ENCODE results near the gene ITSN1. TPM values are rescaled to one million over a fixed set of nuclear protein-coding genes. Genes with fewer than 3 reads are reported as not detected.

ITSN1 gene
- total RNA-seq, 3 donors from 2014 or later (not counting 1 experiment from before 2014, with no cell fraction given), result 1.5 to 5.1 (median 2.7) TPM

DNA sequence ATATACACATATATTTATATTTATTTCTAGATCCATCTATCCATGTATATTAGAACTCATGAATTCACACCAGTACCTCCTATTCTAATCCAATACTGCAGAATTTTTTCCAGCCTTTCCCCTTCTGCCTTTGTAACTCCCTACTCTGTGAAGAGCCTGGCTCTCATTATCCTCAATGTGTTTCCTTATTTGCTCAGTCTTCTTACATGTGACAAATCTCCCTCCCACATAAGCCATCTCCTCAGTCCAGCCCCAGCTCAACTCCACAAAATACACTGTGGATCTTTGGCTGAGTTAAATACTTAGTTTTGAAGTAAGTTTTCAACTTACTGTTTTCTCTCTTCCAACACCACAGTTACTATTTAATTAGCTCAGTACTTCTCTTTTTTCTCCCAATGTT, 227.6 kb downstream of the ITSN1 start:
- Mint-ChIP-seq H3K27ac (no peak overlapping the region), H3K4me3 (no peak overlapping the region), H3K27me3 (ENCODE audit: low read depth in 2 of 2) (peaks cover 1 to 2% of the 10 kb centered on the region in 2 donors), H3K36me3 (no peaks in the 10 kb centered on the region), H3K9me3 (no peaks in the 10 kb centered on the region), H3K4me1 (peaks cover 0 to 5% of the 10 kb centered on the region in 2 donors)
- no peaks in the 10 kb centered on the region for H3K27me3 ChIP-seq (ENCODE audit: control insufficient read depth, insufficient read depth, low read length)
- DNase-seq (no peak), ATAC-seq (no peak)
- TF ChIP-seq, protein P1, sequence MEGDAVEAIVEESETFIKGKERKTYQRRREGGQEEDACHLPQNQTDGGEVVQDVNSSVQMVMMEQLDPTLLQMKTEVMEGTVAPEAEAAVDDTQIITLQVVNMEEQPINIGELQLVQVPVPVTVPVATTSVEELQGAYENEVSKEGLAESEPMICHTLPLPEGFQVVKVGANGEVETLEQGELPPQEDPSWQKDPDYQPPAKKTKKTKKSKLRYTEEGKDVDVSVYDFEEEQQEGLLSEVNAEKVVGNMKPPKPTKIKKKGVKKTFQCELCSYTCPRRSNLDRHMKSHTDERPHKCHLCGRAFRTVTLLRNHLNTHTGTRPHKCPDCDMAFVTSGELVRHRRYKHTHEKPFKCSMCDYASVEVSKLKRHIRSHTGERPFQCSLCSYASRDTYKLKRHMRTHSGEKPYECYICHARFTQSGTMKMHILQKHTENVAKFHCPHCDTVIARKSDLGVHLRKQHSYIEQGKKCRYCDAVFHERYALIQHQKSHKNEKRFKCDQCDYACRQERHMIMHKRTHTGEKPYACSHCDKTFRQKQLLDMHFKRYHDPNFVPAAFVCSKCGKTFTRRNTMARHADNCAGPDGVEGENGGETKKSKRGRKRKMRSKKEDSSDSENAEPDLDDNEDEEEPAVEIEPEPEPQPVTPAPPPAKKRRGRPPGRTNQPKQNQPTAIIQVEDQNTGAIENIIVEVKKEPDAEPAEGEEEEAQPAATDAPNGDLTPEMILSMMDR (IDR thresholded peaks at IDR 0.05), result no peak
- no peaks in the 10 kb centered on the region for H3K9me3 ChIP-seq (ENCODE audit: control insufficient read depth, insufficient read depth, low read length)
- H3K36me3 ChIP-seq (ENCODE audit: control insufficient read depth, insufficient read depth, low read length), result no peaks in the 10 kb centered on the region
- no peak overlapping the region for H3K27ac ChIP-seq (ENCODE audit: low read length)
- intact Hi-C loops (cut with micrococcal nuclease), result no loop called here
- H3K4me1 ChIP-seq (ENCODE audit: control insufficient read depth, insufficient read depth, low read length), result no peaks in the 10 kb centered on the region
- no peak overlapping the region for H3K4me3 ChIP-seq (ENCODE audit: low read length)

DNA sequence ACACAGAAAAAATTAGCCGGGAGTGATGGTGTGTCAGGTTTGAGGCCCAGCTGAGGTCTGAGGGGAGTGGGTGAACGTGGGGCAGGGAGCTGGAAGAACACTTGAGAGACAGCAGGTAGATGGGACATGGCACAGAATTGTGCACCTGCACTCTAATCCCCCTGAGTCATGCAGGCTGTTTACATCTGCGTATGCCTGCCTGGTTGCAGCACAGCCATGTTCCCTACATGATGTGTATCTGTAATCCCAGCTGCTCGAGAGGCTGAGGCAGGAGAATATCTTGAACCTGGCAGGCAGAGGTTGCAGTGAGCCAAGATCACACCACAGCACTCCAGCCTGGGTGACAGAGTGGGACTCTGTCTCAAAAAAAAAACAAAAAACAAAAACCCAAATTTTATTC, 228.5 kb downstream of the ITSN1 start:
- intact Hi-C loops (cut with micrococcal nuclease), result no loop called here
- Histone ChIP-seq H3K36me3 (ENCODE audit: control insufficient read depth, insufficient read depth, low read length) (no peaks in the 10 kb centered on the region), H3K4me1 (ENCODE audit: control insufficient read depth, insufficient read depth, low read length) (no peaks in the 10 kb centered on the region), H3K9me3 (ENCODE audit: control insufficient read depth, insufficient read depth, low read length) (no peaks in the 10 kb centered on the region), H3K27me3 (ENCODE audit: control insufficient read depth, insufficient read depth, low read length) (no peaks in the 10 kb centered on the region), H3K27ac (ENCODE audit: low read length) (no peak overlapping the region), H3K4me3 (ENCODE audit: low read length) (no peak overlapping the region)
- ATAC-seq, result no peak
- 80% methylated on average over 4 of the region's 4 CpGs for WGBS (ENCODE audit: insufficient coverage)
- no peak overlapping the region for H3K4me3 Mint-ChIP-seq
- no peaks in the 10 kb centered on the region for H3K27me3 Mint-ChIP-seq (ENCODE audit: low read depth in 2 of 2)
- H3K4me1 Mint-ChIP-seq, result peaks cover 0 to 5% of the 10 kb centered on the region in 2 donors
- DNase-seq, result no peak
- H3K27ac Mint-ChIP-seq, result no peak overlapping the region
- TF ChIP-seq, protein P1 (IDR thresholded peaks at IDR 0.05), result no peak
- no peaks in the 10 kb centered on the region for H3K9me3 Mint-ChIP-seq
- no peaks in the 10 kb centered on the region for H3K36me3 Mint-ChIP-seq

- H3K4me1 Mint-ChIP-seq, result peaks cover 0 to 5% of the 10 kb centered on the region in 2 donors
- Histone ChIP-seq H3K4me1 (ENCODE audit: control insufficient read depth, insufficient read depth, low read length) (no peaks in the 10 kb centered on the region), H3K27ac (ENCODE audit: low read length) (no peak overlapping the region), H3K36me3 (ENCODE audit: control insufficient read depth, insufficient read depth, low read length) (no peaks in the 10 kb centered on the region), H3K27me3 (ENCODE audit: control insufficient read depth, insufficient read depth, low read length) (no peaks in the 10 kb centered on the region), H3K4me3 (ENCODE audit: low read length) (no peak overlapping the region), H3K9me3 (ENCODE audit: control insufficient read depth, insufficient read depth, low read length) (no peaks in the 10 kb centered on the region)
- H3K27me3 Mint-ChIP-seq (ENCODE audit: low read depth in 2 of 2), result peaks cover 0 to 2% of the 10 kb centered on the region in 2 donors
- TF ChIP-seq, protein P1 (IDR thresholded peaks at IDR 0.05), result no peak
- intact Hi-C loops (cut with micrococcal nuclease), result no loop called here
- no peak overlapping the region for H3K27ac Mint-ChIP-seq
- H3K4me3 Mint-ChIP-seq, result no peak overlapping the region
- H3K36me3 Mint-ChIP-seq, result no peaks in the 10 kb centered on the region
- 87% methylated on average over 4 of the region's 5 CpGs for WGBS (ENCODE audit: insufficient coverage)
- no peak for DNase-seq
- H3K9me3 Mint-ChIP-seq, result no peaks in the 10 kb centered on the region
- no peak for ATAC-seq
These were observed 228.9 kb downstream of the ITSN1 start for GRCh38 chr21:33871171-33871570.

GRCh38 chr21:33872881-33873515, 230.7 kb downstream of the ITSN1 start:
- DNase-seq (no peak), ATAC-seq (no peak)
- no peak overlapping the region for H3K4me3 ChIP-seq (ENCODE audit: low read length)
- intact Hi-C loops (cut with micrococcal nuclease), result no loop called here
- H3K27ac ChIP-seq (ENCODE audit: low read length), result no peak overlapping the region
- peaks cover 0 to 4% of the 10 kb centered on the region in 2 donors for H3K27me3 Mint-ChIP-seq (ENCODE audit: low read depth in 2 of 2)
- H3K9me3 Mint-ChIP-seq, result no peaks in the 10 kb centered on the region
- no peaks in the 10 kb centered on the region for H3K36me3 ChIP-seq (ENCODE audit: control insufficient read depth, insufficient read depth, low read length)
- H3K27ac Mint-ChIP-seq, result no peak overlapping the region
- 87% methylated on average over 4 of the region's 4 CpGs for WGBS (ENCODE audit: insufficient coverage)
- H3K4me1 ChIP-seq (ENCODE audit: control insufficient read depth, insufficient read depth, low read length), result no peaks in the 10 kb centered on the region
- TF ChIP-seq, protein P1 (IDR thresholded peaks at IDR 0.05), result no peak
- no peaks in the 10 kb centered on the region for H3K4me1 Mint-ChIP-seq
- no peak overlapping the region for H3K4me3 Mint-ChIP-seq
- no peaks in the 10 kb centered on the region for H3K9me3 ChIP-seq (ENCODE audit: control insufficient read depth, insufficient read depth, low read length)
- no peaks in the 10 kb centered on the region for H3K36me3 Mint-ChIP-seq
- H3K27me3 ChIP-seq (ENCODE audit: control insufficient read depth, insufficient read depth, low read length), result no peaks in the 10 kb centered on the region
